ENCODE results near the gene UBR4. TPM values are rescaled to one million over a fixed set of nuclear protein-coding genes. Genes with fewer than 3 reads are reported as not detected.
A peak's percentile ranks its signal among the peaks of the same experiment; 100 is the strongest.

The UBR4 gene
- polyA plus RNA-seq, 2 of the 4 experiments (the other 2 are of a cell fraction) = 55.8 to 74.3 TPM

- Histone ChIP-seq H3K27ac (no peak overlapping the region), H3K4me2 (no peak overlapping the region), H3K4me3 (no peak overlapping the region), H3K4me1 (peaks cover 9% of the 10 kb centered on the region), H3K9me3 (no peaks in the 10 kb centered on the region)
- ATAC-seq = no peak
- ChIA-PET POLR2A (no interaction called here), CTCF (interaction anchor here (0.8 kb wide), 1 partner anchor 48 kb away, joined by 3 read pairs; no protein-coding TSS in a partner anchor)
- 85% methylated on average over 16 of the region's 17 CpGs for WGBS (ENCODE audit: missing lambda C conversion rate)
- FAIRE-seq = no peak
- TF ChIP-seq RFX5 (IDR thresholded peaks at IDR 0.05) (no peak), CHD4 (IDR thresholded peaks at IDR 0.05; ENCODE audit: borderline replicate concordance) (no peak), NPAS2 (CRISPR knock-in tag; IDR thresholded peaks at IDR 0.05; ENCODE audit: borderline replicate concordance) (no peak), NFE2L2 (conservative IDR thresholded peaks at IDR 0.05; ENCODE audit: low read length) (no peak)
- no peak for DNase-seq (ENCODE audit: low read depth in 1 of 2, low spot score in 1 of 2)
Observed at GRCh38 chr1:19036041-19036812, 173.8 kb downstream of the UBR4 start.

DNA sequence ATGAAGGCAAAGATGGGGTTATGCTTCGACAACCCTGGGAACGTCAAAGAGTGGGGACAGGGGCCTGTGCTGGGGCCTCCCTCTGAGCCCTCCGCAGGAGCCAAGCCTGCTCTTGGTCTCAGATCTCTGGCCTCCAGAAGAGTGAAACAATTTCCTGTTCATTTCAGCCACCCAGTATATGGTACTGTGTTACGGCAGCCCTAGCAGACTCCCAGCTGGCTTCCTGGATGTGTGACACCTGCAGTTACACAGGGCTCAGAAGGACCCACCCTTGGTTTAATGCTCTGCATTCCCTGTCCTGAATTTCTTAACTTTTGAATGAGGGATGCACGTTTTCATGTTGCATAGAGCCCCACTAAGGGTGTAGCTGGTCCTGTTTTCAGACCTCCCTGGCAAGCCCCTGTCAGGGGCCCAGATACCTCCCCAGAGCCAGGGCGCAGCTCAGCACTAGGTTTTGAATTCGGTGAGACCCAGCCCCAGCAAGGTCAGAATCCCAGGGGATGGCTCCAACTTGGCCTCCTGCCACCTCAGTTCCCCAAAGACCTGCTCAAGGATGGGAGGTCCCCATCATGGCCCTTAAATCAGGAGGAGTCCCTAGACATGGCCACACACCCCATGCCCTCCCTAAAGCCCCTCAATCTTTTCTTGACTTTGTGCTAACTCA lies 174.6 kb downstream of the UBR4 start:
- peak; percentile 28; a peak in 2 of 6 replicates for ATAC-seq
- 79% methylated on average over 6 of the region's 7 CpGs for WGBS (ENCODE audit: missing lambda C conversion rate)
- Histone ChIP-seq H3K4me2 (no peak overlapping the region), H3K27ac (peak overlapping the region in 1 of 2 experiments; percentile 75; a peak in 1 of 6 replicates), H3K4me1 (peaks cover 9% of the 10 kb centered on the region), H3K4me3 (no peak overlapping the region), H3K9me3 (no peaks in the 10 kb centered on the region)
- CTCF ChIA-PET = no interaction called here
- DNase-seq (ENCODE audit: low read depth in 1 of 2, low spot score in 1 of 2) = no peak
- TF ChIP-seq HOXB5 (CRISPR knock-in tag; IDR thresholded peaks at IDR 0.05) = no peak
- no peak for FAIRE-seq
- POLR2A ChIA-PET = interaction anchor here (0.6 kb wide), 1 partner anchor 13 kb away, joined by 3 read pairs; no protein-coding TSS in a partner anchor

DNA sequence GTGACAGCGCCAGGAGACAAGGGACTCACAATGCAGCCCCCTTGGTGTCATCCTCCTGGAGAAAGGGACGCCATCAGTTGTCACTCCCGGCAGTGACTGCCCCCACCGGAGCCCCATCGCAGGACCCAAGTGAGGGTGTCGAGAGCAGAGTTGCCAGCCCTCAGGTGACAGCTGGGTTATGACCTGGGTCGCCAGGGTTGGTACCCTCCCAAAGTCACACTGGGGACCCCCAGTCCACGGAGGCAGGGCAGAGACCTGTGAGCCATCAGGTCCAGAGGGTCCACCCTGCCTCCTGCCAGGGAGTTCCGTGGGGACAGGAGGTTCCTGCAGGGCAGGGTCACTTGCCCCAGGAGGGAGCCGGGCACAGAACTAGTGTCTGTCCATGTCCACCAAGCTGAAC lies 175.3 kb downstream of the UBR4 start:
- Histone ChIP-seq H3K4me3 (no peak overlapping the region), H3K4me1 (peaks cover 9% of the 10 kb centered on the region), H3K9me3 (no peaks in the 10 kb centered on the region), H3K4me2 (no peak overlapping the region), H3K27ac (peak overlapping the region in 1 of 2 experiments; percentile 75; a peak in 2 of 6 replicates)
- POLR2A ChIA-PET = no interaction called here
- FAIRE-seq = no peak
- no peak for ATAC-seq
- 82% methylated on average over 5 of the region's 10 CpGs for WGBS (ENCODE audit: missing lambda C conversion rate)
- no peak for DNase-seq (ENCODE audit: low read depth in 1 of 2, low spot score in 1 of 2)
- CTCF ChIA-PET = interaction anchor here (2.6 kb wide), 1 partner anchor 122 kb away, joined by 6 read pairs; no protein-coding TSS in a partner anchor
- no peak for TF ChIP-seq POLR2A (IDR thresholded peaks at IDR 0.05; ENCODE audit: low read length)
- no peak for TF ChIP-seq CHD2 (IDR thresholded peaks at IDR 0.05; ENCODE audit: low read length, partially characterized antibody)
- no peak for TF ChIP-seq MAX (IDR thresholded peaks at IDR 0.05)
- no peak for TF ChIP-seq FOXS1 (CRISPR knock-in tag; IDR thresholded peaks at IDR 0.05)
- no peak for TF ChIP-seq EHMT2 (IDR thresholded peaks at IDR 0.05; ENCODE audit: low read depth)
- TF ChIP-seq PHF8 (IDR thresholded peaks at IDR 0.05; ENCODE audit: borderline replicate concordance, low read depth) = no peak
- TF ChIP-seq GATA3 (IDR thresholded peaks at IDR 0.05; ENCODE audit: borderline replicate concordance) = no peak
- no peak for TF ChIP-seq NR3C1 (IDR thresholded peaks at IDR 0.05)
- no peak for TF ChIP-seq BHLHE40 (IDR thresholded peaks at IDR 0.05; ENCODE audit: low read depth, low read length)
- TF ChIP-seq CTCF (IDR thresholded peaks at IDR 0.05) = no peak
- TF ChIP-seq ELK1 (IDR thresholded peaks at IDR 0.05; ENCODE audit: low read depth, low read length) = no peak
